GM12801 (cell line): ENCODE results near the gene DCUN1D4.

Source experiments
- CTCF ChIP-seq: IDR thresholded peaks from one replicate; pipeline ENCODE4 v1.5.1; 2011; ENCODE audit warnings: control low read depth; ENCODE audit not compliant: insufficient read length; ENCODE audit errors: extremely low read depth

DCUN1D4 gene

GRCh38 chr4:51842554-51843308 lies at the start of gene DCUN1D4:
DCUN1D4 (plus strand) TSS chr4:51843153; CDS start chr4:51843243, 90 bp downstream.
- no peak for TF ChIP-seq CTCF

GRCh38 chr4:51820443-51821234 lies 22.3 kb upstream of the DCUN1D4 start:
- TF ChIP-seq CTCF, result no peak

GRCh38 chr4:51825341-51825740 lies 17.6 kb upstream of the DCUN1D4 start:
- no peak for TF ChIP-seq CTCF

GRCh38 chr4:51830156-51830720 lies 12.7 kb upstream of the DCUN1D4 start:
- TF ChIP-seq CTCF, result no peak

- TF ChIP-seq CTCF, result no peak
Measured at GRCh38 chr4:51831133-51831532, 11.8 kb upstream of the DCUN1D4 start.

GRCh38 chr4:51833236-51833635 lies 9.7 kb upstream of the DCUN1D4 start:
- no peak for TF ChIP-seq CTCF

- no peak for TF ChIP-seq CTCF
Measured at GRCh38 chr4:51835079-51835478, 7.9 kb upstream of the DCUN1D4 start.
